T-helper 2 cell (primary cell): ENCODE measurements around the gene HOMEZ.

Experiments
- DNase-seq, 5 experiments: peaks; one replicate each; pipeline versions ENCODE4 v3.0.0 to v3.0.0-alpha.2; 2012 to 2022

Gene HOMEZ

DNA sequence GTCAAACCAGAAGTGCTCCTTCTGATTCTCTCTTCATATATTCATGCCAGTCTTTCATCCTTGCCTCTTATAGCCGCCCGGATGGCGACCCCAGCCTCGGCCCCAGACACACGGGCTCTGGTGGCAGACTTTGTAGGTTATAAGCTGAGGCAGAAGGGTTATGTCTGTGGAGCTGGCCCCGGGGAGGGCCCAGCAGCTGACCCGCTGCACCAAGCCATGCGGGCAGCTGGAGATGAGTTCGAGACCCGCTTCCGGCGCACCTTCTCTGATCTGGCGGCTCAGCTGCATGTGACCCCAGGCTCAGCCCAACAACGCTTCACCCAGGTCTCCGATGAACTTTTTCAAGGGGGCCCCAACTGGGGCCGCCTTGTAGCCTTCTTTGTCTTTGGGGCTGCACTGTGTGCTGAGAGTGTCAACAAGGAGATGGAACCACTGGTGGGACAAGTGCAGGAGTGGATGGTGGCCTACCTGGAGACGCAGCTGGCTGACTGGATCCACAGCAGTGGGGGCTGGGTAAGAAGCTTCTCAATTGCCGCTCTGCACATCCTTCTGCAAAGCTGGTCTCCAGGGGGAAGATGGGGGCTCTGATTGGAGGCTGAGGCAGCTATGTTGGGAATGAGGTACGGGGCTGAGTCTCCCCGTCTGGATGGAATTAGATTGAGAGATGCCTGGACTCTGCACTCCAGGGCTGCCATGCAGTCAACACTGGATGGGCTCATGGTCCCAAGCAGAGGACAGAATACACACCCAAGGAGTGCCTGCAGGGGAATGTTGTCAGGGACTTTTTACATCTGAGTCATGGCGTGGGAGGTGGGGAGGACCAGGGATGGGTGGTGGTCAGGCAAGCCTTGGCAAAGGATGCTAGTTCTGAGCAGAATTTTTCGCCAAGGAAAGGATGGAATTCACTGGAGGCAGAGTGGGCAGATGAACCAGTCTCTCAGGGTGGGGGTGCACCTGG lies 22.0 kb upstream of the HOMEZ start:
- no peak for DNase-seq

DNA sequence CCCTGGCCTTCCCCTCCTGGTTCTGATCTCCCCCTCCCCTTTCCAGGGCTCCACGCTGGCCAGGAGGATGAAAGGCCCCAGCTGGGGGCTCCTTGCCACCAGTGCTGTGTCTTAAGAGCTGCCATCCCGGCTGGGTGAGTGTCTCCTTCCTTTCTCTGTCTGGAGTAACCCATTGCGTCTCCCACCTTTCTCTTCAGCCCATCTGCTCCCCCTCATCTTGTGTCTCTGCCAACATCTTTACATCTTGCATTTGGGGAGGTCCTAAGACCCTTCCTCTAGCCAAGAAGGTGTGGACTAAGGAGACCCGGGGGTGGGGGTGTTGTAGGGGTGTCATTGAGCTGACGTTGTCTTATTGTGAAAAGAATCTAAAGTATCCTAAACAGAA lies 21.2 kb upstream of the HOMEZ start:
- DNase-seq: no peak

DNA sequence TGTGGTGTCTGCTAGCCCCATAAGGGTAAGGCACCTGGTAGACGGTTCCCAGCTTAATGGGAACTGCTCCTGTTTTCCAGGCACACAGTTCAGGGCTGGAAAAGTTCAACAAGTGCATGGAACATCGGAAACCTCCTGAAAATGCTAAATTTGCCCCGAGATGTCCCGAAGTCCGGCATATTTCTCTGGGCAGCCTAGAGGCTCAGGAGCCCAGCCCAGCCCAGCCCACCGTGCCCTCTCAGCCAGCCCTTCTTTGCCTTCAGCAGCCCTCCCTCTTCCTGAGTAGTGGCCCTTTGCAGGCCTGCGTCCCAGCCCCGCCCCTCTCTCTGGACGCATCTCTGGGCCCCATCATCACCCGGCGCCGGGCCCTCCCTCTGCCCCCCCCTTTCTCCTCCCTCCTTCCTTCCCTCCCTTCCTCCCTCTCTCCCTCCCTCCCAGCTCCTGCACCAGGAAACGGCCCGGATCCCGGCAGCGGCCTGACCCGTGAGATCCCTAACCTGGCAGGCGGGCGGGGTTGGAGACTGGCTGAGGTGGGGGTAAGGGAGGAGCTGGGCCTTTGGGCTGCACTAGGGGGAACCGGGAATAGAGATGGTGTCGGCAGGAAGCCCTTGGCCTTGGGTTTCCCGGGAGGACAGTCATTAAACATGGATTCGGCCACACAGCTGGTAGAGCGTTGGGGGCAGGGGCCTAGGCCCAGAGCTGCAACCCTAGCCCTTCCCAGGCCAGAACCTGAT lies 20.6 kb upstream of the HOMEZ start, which contains the start of gene BCL2L2:
Gene BCL2L2, plus strand, starts transcription at position 422 of the 734 bp plus-strand sequence. CDS start 935 bp downstream, outside the sequence.
- peak in 1 of 5 experiments; percentile 37 for DNase-seq

DNA sequence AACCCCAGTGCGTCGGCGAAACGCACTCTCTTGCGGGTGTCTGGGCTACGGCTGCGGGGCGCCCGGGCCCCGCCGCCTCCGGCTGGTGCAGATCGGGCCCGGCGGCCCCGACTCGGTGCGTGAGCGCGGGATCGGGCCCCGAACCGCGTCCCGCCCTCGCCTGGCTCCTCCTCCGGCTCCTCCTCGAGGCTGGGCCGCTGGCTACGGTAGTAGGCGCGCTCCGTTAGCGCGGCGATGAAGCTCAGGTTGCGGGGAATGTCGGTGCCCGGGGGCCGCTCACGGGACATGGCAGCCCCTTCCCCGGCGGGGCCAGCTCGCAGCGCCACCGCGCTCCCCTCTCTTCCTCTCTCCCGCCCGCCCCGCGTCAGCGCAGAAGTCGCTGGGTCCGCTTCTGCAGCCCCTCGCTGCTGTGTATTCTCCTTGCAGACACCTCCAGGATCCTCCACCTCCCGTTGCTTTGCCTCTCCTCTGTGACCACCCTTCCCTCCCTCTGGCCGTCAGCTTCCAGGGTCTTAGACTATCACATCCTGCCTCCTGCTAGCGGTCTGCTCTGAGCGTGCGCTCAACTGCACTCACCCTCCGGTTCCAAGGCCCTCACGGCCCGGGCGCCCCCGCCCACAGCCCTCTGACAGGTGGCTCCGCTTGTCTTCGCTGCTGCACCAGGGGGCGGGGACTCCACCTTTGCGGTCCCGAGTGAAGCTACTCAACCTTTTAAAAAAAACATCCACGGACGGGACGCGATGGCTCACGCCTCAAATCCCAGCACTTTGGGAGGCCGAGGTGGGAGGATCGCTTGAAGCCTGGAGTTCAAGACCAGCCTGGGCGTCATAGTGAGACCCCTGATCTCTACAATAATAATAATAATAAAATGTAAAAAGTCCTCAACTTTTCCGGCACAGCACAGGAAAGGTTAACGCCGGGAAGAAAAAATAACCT lies 16.6 kb upstream of the HOMEZ start, which contains the start of gene PPP1R3E:
Gene PPP1R3E, minus strand, starts transcription at position 570 of the 936 bp plus-strand sequence. Its CDS starts 283 bp downstream, at position 287.
- DNase-seq: peak; percentile 72 to 91 (median 76)

DNA sequence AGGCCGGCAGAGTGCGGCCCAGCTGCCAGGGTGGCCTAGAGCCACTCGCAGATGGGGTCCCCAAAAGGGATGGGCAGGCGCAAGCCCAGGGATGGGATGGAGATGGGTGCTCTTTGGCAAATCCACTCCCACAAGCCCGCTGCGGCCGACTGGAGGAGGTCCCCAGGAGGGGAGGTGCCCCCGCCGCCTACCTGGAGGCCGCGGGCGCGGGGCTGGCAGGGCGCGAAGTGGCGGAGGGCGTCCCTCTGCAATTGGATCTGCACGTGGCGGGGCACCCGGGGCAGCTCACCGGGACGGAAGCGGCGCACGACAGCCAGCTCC lies 16.0 kb upstream of the HOMEZ start:
- peak in 2 of 5 experiments; percentile 62 to 81 for DNase-seq

DNA sequence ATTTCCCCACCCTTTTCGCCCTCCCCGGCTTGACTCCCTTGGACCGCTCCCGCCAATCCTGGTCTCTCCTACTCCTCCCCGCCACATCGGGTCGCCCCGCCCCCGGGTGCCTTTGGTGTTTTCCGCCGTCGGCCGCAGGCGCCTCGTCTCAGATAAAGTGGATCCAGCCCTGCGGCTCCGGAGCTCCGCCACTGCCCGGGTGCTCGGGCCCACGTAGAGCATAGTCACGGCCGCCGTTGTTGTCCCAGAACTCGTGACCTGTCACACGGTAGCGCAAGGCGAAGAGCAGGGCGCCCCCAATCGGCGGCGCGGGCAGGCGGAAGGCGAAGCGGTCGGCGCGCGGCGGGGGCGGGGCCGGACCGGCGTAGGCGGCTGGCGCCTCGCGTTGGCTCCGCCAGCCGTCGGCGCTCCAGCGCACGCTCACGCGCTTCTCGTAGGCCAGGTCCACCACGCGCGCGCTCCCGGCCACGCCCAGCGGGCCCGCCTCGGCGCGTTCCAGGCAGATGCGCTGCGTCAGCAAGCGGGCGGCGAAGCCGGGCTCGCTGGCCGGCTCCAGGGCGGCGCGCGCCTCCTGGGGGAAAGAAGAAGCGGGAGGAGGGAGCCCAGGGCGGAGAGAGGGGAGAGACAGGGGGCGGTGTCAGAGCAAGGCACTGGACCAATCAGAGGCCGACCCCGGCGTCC lies 15.5 kb upstream of the HOMEZ start:
- peak; percentile 93 to 99 (median 95) for DNase-seq

DNA sequence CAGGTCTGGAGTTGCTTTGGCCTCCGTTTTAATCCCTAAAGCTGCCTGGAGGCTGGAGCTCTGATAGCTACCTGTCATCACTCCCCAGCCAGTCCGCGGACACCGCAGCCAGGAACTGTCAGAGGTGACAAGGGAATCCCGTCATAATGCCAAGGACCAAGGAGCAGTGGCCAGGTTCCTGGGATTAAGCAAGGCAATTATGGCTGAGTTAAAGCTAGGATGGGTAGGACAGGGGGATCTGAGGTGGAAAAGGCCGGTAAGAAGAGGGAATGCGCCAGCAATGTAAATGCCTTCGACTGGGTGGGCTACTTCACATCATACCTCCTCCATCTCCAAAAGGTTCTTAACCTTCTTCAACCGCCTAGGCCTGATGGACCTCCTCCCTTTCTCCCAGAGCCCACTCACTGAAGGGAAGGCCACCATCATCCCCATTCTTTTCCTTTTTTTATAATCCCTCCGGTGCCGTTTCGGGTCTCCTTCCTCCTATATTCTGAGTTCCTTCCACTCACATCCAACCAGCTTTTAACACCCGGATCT lies 14.8 kb upstream of the HOMEZ start:
- peak in 1 of 5 experiments; percentile 18 for DNase-seq

DNA sequence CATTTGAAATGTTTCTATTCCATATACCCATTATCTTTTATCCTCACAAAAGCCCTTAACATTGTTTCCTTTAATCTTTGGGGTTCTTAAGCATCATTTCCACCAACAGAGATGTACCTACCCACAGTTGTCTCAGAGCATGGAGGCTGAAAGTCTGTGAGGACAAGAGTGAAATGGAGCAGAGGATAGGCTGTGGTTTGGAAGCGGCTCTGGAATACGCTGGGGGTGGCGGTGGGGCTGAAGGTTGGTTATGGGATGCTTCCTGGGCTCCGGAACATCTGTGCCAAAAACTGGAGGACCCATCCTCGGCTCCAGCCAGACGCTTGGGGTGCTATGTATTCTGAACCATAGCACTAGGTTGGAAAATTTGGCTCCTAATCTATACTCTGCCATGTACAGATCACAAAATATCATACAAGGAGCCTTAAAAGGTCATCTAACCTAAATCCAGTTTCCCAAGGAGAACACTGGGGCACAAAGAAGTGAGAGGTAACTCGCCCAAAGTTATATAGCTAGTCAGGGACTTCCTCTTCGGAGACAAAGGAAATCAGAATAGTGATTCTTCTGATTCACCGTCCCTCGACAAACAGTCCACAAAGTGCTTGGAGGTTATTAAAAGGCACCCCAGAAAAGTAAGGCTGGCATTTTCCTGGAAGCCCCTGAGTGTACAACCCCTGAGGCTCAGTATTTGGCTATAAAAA lies 14.2 kb upstream of the HOMEZ start:
- DNase-seq: no peak

DNA sequence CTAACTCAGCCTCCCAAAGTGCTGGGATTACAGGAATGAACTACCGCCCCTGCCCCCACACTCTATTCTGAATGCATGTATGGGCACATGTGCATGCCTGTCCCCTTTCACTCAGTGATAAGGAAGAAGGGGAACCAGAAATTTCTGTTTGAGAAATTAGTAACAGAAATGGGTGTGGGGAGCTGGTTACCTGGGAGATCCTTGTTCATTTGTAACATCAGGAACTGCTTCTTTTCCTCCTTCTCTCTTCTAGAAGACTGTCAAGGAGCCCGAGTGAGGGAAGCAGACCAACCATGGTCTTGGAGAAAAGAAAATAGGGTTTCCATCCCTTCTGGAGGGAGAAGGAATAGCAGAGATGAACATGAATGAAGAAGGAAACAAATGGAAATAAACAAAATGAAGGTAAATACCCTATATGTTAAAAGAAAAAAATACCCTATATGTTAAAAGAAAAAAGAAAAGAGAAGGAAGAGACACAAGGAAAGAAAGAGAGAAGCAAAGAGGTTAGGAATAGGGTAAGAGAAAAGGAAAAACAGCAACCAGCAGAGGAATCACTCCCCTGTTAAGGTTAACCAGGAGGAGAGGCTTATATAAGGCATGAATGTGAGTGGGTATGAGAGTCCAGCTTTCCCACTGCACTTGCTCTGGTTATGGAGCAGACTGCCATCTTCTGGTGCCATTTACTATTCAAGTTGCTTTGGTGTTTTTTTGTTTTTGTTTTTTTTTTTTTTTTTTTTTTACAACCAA lies 13.5 kb upstream of the HOMEZ start:
- DNase-seq: peak in 2 of 5 experiments; percentile 17 to 61

DNA sequence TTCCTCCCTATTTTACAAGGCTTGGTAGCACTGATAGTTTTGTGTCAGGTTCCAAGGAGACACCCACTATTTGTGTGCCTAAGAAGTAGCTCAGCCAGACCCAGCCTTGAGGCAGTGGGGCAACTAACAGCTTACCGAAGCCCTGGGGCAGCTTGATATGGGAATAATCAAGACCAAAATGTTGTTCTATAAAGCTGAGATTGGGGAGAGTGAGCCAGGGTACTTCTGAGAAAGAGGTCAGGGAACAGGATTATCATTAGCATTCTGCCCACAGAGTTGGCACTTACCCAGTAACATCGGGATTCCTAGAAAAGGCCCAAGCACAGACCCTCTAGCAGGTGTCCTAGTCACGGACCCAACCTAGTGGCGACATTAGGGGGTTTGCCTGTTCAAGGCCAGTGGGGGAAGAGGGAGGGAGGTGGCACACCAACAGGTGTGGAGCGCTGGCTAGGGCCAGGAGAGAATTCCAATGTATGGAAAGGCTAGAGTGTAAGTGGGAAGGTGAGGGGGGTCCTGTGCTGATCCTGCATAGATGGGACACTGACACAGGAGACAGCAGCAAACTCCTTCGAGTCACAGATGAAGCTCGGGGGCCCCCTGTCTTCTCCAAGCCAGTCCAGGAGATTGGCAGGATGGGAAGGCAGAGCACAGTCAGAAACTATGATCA lies 11.8 kb upstream of the HOMEZ start:
- DNase-seq: no peak

DNA sequence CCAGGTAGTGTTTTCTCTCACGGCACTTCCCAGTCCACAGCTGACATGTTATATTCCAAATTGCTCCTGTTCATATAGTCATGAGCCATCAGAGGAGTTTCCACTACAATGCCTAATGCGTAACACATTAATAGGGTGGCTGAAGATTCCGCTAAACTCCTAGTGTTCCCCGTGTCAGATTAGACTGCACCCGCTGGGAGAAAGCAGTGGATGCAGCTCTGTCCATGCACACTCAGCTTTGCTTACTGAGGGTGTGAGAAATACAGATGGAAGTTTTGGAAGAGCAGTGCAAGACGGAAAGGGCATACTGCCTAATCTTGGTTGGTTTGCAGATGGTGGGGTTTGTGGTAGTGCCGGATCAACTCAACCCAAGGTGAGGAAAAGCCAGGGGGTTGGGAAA lies 11.2 kb upstream of the HOMEZ start:
- no peak for DNase-seq

DNA sequence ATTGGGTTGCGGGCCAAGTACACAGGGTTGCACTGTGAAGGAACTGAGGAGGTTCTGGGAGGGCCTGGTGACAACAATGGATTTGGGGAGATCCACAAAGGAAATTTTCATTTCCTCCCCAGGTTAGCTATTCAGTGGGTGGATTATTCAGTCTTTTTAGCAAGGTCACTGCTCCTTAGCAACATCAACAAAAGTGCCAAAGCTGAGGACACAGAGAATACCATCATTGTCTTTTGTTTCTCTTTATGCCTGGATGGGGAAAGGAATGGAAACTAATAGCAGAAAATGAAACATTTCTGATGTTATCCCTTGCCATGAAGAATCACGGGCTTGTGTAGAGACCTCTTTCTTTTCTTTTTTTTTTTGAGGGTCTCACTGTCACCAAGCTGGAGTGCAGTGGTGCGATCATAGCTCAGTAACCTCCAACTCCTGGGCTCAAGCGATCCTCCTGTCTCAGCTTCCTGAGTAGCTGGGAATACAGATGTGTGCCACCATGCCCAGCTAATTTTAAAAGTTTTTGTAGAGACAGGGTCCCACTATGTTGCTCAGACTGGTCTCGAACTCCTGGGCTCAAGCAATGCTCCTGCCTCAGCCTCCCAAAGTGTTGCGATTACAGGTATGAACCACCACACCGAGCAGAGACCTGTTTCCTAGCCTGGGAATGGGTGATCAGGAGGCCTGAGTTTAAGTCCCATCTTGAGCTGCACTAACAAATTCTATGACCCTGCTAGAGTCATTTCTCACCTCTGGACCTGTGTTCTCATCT lies 10.3 kb upstream of the HOMEZ start:
- DNase-seq: no peak

DNA sequence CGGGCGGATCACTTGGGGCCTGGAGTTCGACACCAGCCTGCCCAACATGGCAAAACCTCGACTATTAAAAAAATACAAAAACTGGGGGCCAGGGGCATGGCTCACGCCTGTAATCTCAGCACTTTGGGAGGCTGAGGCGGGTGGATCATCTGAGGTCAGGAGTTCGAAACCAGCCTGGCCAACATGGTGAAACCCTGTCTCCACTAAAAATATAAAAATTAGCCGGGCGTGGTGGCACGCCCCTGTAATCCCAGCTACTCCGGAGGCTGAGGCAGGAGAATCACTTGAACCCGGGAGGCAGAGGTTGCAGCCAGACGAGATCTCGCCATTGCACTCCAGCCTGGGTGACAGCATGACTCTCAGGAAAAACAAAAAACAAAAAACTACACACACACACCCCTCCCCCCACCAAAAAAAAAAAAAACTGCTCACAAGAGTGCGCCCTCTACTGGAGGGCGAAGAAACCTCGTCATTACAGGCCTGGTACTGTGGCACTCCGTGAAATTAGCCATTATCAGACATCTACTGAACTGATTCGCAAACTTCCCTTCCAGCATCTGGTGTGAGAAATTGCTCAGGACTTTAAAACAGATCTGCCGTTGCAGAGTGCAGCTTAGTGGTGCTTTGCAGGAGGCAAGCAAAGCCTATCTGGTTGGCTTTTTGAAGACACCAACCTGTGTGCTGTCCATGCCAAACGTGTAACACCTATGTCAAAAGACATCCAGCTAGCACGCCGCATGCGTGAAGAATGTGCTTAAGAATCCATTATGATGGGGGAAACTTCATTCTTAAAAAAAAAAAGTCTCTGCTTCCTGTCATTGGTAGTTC lies 9.0 kb upstream of the HOMEZ start:
- DNase-seq: peak in 4 of 5 experiments; percentile 26 to 82 (median 48)

DNA sequence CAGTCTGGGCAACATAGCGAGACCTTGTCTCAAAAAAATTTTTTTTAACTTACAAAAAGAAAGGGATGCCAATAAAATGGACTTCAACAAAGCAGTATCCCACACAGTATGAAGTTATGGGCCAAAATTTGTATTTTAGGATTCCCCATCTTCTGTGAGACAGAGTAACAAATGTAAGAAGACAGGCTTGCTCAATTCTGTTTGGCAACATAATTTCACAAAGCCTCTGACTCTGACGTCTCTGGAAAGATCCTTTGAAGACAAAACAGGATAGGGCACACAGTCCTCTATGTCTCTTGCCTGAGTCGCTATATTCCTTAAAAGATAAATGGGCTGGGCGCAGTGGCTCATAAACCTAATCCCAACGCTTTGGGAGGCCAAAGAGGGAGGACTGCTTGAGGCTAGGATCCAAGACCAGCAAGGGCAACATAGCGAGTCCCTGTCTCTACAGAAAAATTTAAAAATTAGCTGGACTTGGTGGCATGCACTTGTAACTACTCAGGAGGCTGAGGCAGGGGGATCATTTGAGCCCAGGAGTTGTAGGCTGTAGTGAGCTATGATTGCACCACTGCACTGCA lies 1.1 kb upstream of the HOMEZ start:
- DNase-seq: no peak

DNA sequence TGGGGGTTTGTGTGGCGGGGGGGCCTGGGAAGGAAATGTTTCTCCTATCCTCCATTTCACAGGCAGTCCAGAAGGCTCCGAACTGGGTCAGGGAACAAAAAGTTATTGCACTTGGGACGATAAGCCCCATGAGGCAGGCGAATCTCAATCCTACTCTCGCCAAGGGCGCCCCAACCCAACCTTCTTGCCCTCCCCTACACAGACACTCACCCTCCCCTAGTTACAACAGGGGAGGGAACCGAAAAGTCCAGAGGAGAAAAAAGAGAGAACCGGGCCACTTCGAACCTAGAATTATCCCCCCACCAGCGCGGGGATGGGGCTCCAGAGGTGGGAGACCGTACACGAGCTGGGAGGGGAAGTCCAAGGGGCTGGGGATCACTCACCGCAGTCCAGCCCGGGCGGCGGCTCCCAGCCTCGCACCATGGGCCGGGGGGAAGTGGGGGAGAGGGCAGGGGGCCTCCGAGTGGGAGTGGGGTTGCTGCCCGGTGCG lies 357 bp downstream of the HOMEZ start:
- DNase-seq: peak in 1 of 5 experiments; percentile 36

DNA sequence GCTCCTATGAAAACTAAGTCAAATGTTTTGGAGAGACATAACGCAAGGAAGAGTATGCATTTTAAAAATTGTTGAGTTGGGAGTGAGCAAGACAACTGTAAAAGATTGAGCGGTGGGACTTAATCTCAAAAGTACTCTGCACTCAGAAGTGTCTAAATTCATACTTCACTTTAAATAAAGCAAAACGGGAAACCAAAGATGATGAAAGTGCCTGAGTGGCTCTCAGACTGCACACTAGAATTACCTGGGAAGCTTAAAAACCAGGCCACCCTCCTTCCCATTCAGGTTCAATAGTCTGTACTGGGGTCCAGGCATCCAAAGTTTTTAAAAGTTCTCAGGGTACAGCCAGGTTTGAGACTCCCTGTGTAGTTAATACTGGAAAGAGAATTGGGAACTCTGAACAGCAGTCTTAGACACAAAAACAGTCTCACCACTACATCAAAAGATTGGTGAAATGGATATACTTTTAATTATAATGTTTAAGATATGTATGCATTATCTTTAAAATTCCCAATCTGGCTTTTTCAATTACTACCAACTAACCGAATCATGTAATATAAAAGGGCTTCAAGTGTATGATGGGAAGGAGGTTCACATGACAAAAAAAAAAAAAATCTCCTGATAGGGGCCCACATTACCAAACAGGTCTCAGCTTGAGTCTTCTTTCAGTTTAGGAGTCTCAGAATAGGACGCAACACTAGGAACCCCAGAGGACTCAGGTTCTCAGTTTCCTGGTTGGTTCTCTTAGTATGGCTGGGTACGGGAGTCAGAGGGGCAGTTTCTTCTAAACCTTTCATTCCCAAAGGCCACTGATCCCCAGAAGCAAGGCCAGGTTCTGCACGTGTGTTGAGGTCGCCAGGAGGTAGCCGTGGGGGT lies 1.0 kb downstream of the HOMEZ start:
- DNase-seq: peak in 1 of 5 experiments; percentile 41
